Caco-2 (cell line): ENCODE data around the gene PNMA6A. TPM values are rescaled to one million over a fixed set of nuclear protein-coding genes. Genes with fewer than 3 reads are reported as not detected.

Source experiments
- BruUV-seq: library from RNA; stranded (reverse); fragments of 400-500 nt; replicated peaks from 2 replicates; lab custom pipeline; 2021; lab: Mats Ljungman, UMichigan
- CTCF ChIA-PET: fragments of 300-600 bp; sonication (Branson Sonifier 250); formaldehyde crosslinking; loops from one replicate; lab custom pipeline; 2022; ENCODE audit warnings: antibody characterized with exemption; lab: Charles Lee
- POLR2A ChIA-PET: fragments of 300-600 bp; sonication (Branson Sonifier 250); formaldehyde crosslinking; loops from one replicate; lab custom pipeline; 2022; ENCODE audit warnings: antibody characterized with exemption; lab: Charles Lee
- DNase-seq, 2 experiments: peaks; one replicate each; pipeline versions ENCODE4 v3.0.0 to v3.0.0-alpha.2; 2020 to 2022
- H3K27me3 ChIP-seq: replicated peaks from 2 replicates; pipeline ENCODE4 v1.6.0; 2011; ENCODE audit warnings: low read length; ENCODE audit not compliant: control insufficient read depth, insufficient read depth
- H3K36me3 ChIP-seq: 2 replicates; pipeline ENCODE4 v1.5.1; 2011; ENCODE audit warnings: low read length; ENCODE audit not compliant: control insufficient read depth, insufficient read depth
- H3K4me1 ChIP-seq: fragments of 250-450 bp; sonication (Bioruptor Pico); 2 replicates; pipeline ENCODE4 v1.5.1; 2020; ENCODE audit warnings: mild to moderate bottlenecking
- H3K4me3 ChIP-seq: 2 replicates; pipeline ENCODE4 v1.5.1; 2011; ENCODE audit warnings: low read depth, mild to moderate bottlenecking, control low read depth, low read length
- H3K9me3 ChIP-seq: fragments of 250-450 bp; sonication (Bioruptor Pico); 2 replicates; pipeline ENCODE4 v1.5.1; 2020; ENCODE audit warnings: mild to moderate bottlenecking, moderate library complexity
- H3K27ac Mint-ChIP-seq: one replicate; pipeline ENCODE4 v1.8.0; 2022; ENCODE audit warnings: mixed read lengths; ENCODE audit not compliant: unreplicated experiment
- H3K27me3 Mint-ChIP-seq: one replicate; pipeline ENCODE4 v1.8.0; 2022; ENCODE audit warnings: mixed read lengths; ENCODE audit not compliant: insufficient read depth, unreplicated experiment
- H3K36me3 Mint-ChIP-seq: one replicate; pipeline ENCODE4 v1.8.0; 2022; ENCODE audit warnings: mild to moderate bottlenecking, mixed read lengths; ENCODE audit not compliant: insufficient read depth, unreplicated experiment
- H3K4me1 Mint-ChIP-seq: one replicate; pipeline ENCODE4 v1.8.0; 2022; ENCODE audit warnings: low read depth, mixed read lengths; ENCODE audit not compliant: unreplicated experiment
- H3K4me3 Mint-ChIP-seq: one replicate; pipeline ENCODE4 v1.8.0; 2022; ENCODE audit warnings: mild to moderate bottlenecking, moderate library complexity, mixed read lengths; ENCODE audit not compliant: unreplicated experiment
- H3K9me3 Mint-ChIP-seq: one replicate; pipeline ENCODE4 v1.8.0; 2022; ENCODE audit warnings: mixed read lengths; ENCODE audit not compliant: unreplicated experiment
- CTCF ChIP-seq, 2 experiments: fragments of 200-600 bp in 1 of 2; IDR thresholded peaks; 1 replicate in 1 of 2; 2 replicates in 1 of 2; pipeline versions ENCODE4 v1.5.1 to v1.8.0; 2011 to 2022; ENCODE audit warnings: antibody characterized with exemption in 1 of 2, control low read depth in 1 of 2, inconsistent platforms in 1 of 2, low read depth in 1 of 2, low read length in 1 of 2, mild to moderate bottlenecking in 1 of 2, moderate library complexity in 1 of 2; ENCODE audit not compliant: insufficient read depth in 1 of 2, severe bottlenecking in 1 of 2, unreplicated experiment in 1 of 2
- intact Hi-C: fragments of 100-400 bp; cut with micrococcal nuclease; formaldehyde crosslinking; loops from one replicate; pipeline ENCODE4 v1.10.0; 2022; ENCODE audit not compliant: unreplicated experiment
- total RNA-seq: library from RNA; stranded (reverse); gene quantifications from 2 replicates; pipeline ENCODE4 v1.2.3, GENCODE V29; 2022

Gene PNMA6A
- total RNA-seq, 1 experiment from 2014 or later = not detected

- TF ChIP-seq CTCF (IDR thresholded peaks at IDR 0.05; ENCODE audit: insufficient read depth in 1 of 2, low read depth in 1 of 2, low read length in 1 of 2, severe bottlenecking in 1 of 2, unreplicated experiment in 1 of 2) = no peak
- Mint-ChIP-seq H3K36me3 (no peaks in the 10 kb centered on the region), H3K4me3 (no peak overlapping the region), H3K27ac (no peak overlapping the region), H3K27me3 (no peaks in the 10 kb centered on the region), H3K4me1 (no peaks in the 10 kb centered on the region), H3K9me3 (no peaks in the 10 kb centered on the region)
- Histone ChIP-seq H3K4me3 (no peak overlapping the region), H3K36me3 (no peaks in the 10 kb centered on the region), H3K9me3 (no peaks in the 10 kb centered on the region), H3K4me1 (no peaks in the 10 kb centered on the region), H3K27me3 (no peaks in the 10 kb centered on the region)
- no peak for DNase-seq
- intact Hi-C loops = no loop called here
- POLR2A ChIA-PET = no interaction called here
- CTCF ChIA-PET = no interaction called here
- BruUV-seq = no TSS peak
Measured at GRCh38 chrX:153057281-153057680, 15.0 kb upstream of the PNMA6A start.

- Mint-ChIP-seq H3K4me3 (no peak overlapping the region), H3K4me1 (peaks cover 6% of the 10 kb centered on the region), H3K9me3 (no peaks in the 10 kb centered on the region), H3K27me3 (no peaks in the 10 kb centered on the region), H3K27ac (no peak overlapping the region), H3K36me3 (no peaks in the 10 kb centered on the region)
- CTCF ChIA-PET = no interaction called here
- intact Hi-C loops = no loop called here
- H3K36me3 ChIP-seq = no peaks in the 10 kb centered on the region
- H3K4me1 ChIP-seq = no peaks in the 10 kb centered on the region
- POLR2A ChIA-PET = no interaction called here
- no peak for DNase-seq
- H3K4me3 ChIP-seq = no peak overlapping the region
- H3K9me3 ChIP-seq = no peaks in the 10 kb centered on the region
- no TSS peak for BruUV-seq
- TF ChIP-seq CTCF (IDR thresholded peaks at IDR 0.05; ENCODE audit: insufficient read depth in 1 of 2, low read depth in 1 of 2, low read length in 1 of 2, severe bottlenecking in 1 of 2, unreplicated experiment in 1 of 2) = no peak
- no peaks in the 10 kb centered on the region for H3K27me3 ChIP-seq
Measured at GRCh38 chrX:153059191-153060094, 12.8 kb upstream of the PNMA6A start.

GRCh38 chrX:153060095-153060445 lies 12.2 kb upstream of the PNMA6A start:
- Histone ChIP-seq H3K4me3 (no peak overlapping the region), H3K27me3 (no peaks in the 10 kb centered on the region), H3K36me3 (no peaks in the 10 kb centered on the region), H3K4me1 (no peaks in the 10 kb centered on the region), H3K9me3 (no peaks in the 10 kb centered on the region)
- no peaks in the 10 kb centered on the region for H3K9me3 Mint-ChIP-seq
- H3K27ac Mint-ChIP-seq = no peak overlapping the region
- no peak for DNase-seq
- H3K27me3 Mint-ChIP-seq = no peaks in the 10 kb centered on the region
- intact Hi-C loops = no loop called here
- CTCF ChIA-PET = no interaction called here
- TF ChIP-seq CTCF (IDR thresholded peaks at IDR 0.05; ENCODE audit: insufficient read depth in 1 of 2, low read depth in 1 of 2, low read length in 1 of 2, severe bottlenecking in 1 of 2, unreplicated experiment in 1 of 2) = no peak
- no peak overlapping the region for H3K4me3 Mint-ChIP-seq
- H3K36me3 Mint-ChIP-seq = no peaks in the 10 kb centered on the region
- POLR2A ChIA-PET = no interaction called here
- peaks cover 6% of the 10 kb centered on the region for H3K4me1 Mint-ChIP-seq
- BruUV-seq = no TSS peak
